Measurements from ENCODE around the gene ACYP1. TPM values are rescaled to one million over a fixed set of nuclear protein-coding genes. Genes with fewer than 3 reads are reported as not detected.

The ACYP1 gene
- total and polyA plus RNA-seq, 9 of the 15 experiments (the other 6 are each of a cell fraction or from before 2014, with no cell fraction given), result 19.9 to 113 (median 52.3) TPM

DNA sequence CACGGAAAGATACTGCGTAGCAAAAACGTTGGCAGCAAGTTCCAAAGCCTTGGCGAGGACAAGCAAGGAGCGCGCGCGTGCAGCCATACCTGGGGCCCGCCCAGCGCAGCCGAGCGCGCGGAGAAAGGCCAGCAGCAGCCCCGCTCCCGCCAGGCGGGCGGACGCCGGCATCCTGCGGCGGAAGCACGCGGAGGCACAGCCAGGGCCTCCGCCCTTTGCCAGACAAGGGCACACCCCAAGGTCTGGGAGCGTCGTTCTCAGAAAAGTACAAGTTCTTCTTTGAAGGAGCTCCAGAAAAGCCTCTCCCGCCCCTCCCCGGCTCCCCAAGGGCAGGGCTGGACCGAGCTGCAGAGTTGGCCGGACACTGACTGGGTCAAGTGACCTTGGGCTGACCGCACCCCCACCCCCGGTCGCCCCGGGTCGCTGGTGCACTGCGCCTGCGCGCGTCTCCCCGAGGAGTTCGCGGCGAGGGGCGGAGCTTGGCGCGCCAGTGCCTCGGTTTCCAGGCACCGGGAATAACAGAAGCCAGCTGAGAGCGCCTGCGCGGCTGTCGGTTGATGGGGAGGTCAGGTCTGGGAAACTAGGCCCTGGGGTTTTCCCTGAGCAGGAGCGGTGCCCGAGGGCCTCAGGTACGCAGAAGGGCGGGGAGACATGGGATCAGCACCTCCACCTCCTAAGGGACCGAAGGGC lies 5.4 kb upstream of the ACYP1 start, which contains the start of gene ZC2HC1C:
Gene ZC2HC1C (plus strand): TSS at position 521 of the 690 bp plus-strand sequence. CDS start 933 bp downstream, outside the sequence.
- intact Hi-C loops (cut with micrococcal nuclease) (no loop called here), in situ Hi-C loops (cut with MboI) (no loop called here)
- Histone ChIP-seq H3K36me3 (ENCODE audit: control insufficient read depth, insufficient read depth, low read length) (no peaks in the 10 kb centered on the region; the same call in 2 of the 3 replicates), H3K9me1 (ENCODE audit: control insufficient read depth, insufficient read depth, low read length) (peaks cover 3% of the 10 kb centered on the region), H3K27me3 (ENCODE audit: control insufficient read depth in 2 of 2, insufficient read depth in 2 of 2, low read length in 2 of 2) (no peaks in the 10 kb centered on the region), H3K4me2 (ENCODE audit: insufficient read depth, low read length) (peak within 1 kb of the TSS; percentile 96), H3K9me3 (replicated peaks; ENCODE audit: control insufficient read depth, insufficient read depth, low read depth, low read length) (no peaks in the 10 kb centered on the region), H3K4me3 (peak within 1 kb of the TSS; percentile 41), H3K27ac (ENCODE audit: extremely low read depth, low read depth, low read length) (peak within 1 kb of the TSS; percentile 93), H3K4me1 (replicated peaks in 1 of 2; ENCODE audit: control insufficient read depth in 2 of 2, insufficient read depth in 2 of 2, low read length in 2 of 2) (peaks cover 26 to 32% of the 10 kb centered on the region in 2 experiments; a peak in 4 of 5 replicates), H3K9ac (ENCODE audit: insufficient read depth in 1 of 2, low read depth in 2 of 2, low read length in 2 of 2) (peak within 1 kb of the TSS; percentile 87 to 91), H3K79me2 (ENCODE audit: control insufficient read depth, insufficient read depth, low read length) (peaks cover 63% of the 10 kb centered on the region), H4K20me1 (replicated peaks; ENCODE audit: control insufficient read depth, insufficient read depth, low read length) (no peaks in the 10 kb centered on the region), H2AFZ (ENCODE audit: low read depth, low read length) (peak within 1 kb of the TSS; percentile 86)
- WGBS (ENCODE audit: insufficient coverage, low coverage, missing lambda C conversion rate), result under 1% methylated on average over 47 of the region's 58 CpGs
- CTCF ChIA-PET (ENCODE audit: low intra/inter-chr PET ratio), result no interaction called here
- ATAC-seq (peak; percentile 90), DNase-seq (ENCODE audit: extremely low read depth in 1 of 4, low spot score in 3 of 4) (peak; percentile 93 to 95 (median 94)), FAIRE-seq (peak; percentile 76)
- no TSS peak for BruUV-seq (replicated peaks)
- POLR2A ChIA-PET, result interaction anchor here (0.5 to 2.0 kb wide), 12 partner anchors 10 to 562 kb away, joined by 3 to 5 read pairs (median 3); partner anchors contain the start of genes EIF2B2 and MLH3
- TF ChIP-seq, protein P1, sequence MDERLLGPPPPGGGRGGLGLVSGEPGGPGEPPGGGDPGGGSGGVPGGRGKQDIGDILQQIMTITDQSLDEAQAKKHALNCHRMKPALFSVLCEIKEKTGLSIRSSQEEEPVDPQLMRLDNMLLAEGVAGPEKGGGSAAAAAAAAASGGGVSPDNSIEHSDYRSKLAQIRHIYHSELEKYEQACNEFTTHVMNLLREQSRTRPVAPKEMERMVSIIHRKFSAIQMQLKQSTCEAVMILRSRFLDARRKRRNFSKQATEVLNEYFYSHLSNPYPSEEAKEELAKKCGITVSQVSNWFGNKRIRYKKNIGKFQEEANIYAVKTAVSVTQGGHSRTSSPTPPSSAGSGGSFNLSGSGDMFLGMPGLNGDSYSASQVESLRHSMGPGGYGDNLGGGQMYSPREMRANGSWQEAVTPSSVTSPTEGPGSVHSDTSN (CRISPR knock-in tag; IDR thresholded peaks at IDR 0.05; ENCODE audit: low read depth), result no peak
- TF ChIP-seq, protein P1 (tag; conservative IDR thresholded peaks at IDR 0.05; ENCODE audit: low read depth), result no peak
- no peak for TF ChIP-seq HDAC8 (tag; IDR thresholded peaks at IDR 0.05)
- TF ChIP-seq COPS2 (conservative IDR thresholded peaks at IDR 0.05), result no peak
- no peak for TF ChIP-seq ZBTB49 (CRISPR knock-in tag; IDR thresholded peaks at IDR 0.05; ENCODE audit: borderline replicate concordance)
- TF ChIP-seq ZFP91 (CRISPR knock-in tag; IDR thresholded peaks at IDR 0.05), result no peak
- TF ChIP-seq, protein P2, sequence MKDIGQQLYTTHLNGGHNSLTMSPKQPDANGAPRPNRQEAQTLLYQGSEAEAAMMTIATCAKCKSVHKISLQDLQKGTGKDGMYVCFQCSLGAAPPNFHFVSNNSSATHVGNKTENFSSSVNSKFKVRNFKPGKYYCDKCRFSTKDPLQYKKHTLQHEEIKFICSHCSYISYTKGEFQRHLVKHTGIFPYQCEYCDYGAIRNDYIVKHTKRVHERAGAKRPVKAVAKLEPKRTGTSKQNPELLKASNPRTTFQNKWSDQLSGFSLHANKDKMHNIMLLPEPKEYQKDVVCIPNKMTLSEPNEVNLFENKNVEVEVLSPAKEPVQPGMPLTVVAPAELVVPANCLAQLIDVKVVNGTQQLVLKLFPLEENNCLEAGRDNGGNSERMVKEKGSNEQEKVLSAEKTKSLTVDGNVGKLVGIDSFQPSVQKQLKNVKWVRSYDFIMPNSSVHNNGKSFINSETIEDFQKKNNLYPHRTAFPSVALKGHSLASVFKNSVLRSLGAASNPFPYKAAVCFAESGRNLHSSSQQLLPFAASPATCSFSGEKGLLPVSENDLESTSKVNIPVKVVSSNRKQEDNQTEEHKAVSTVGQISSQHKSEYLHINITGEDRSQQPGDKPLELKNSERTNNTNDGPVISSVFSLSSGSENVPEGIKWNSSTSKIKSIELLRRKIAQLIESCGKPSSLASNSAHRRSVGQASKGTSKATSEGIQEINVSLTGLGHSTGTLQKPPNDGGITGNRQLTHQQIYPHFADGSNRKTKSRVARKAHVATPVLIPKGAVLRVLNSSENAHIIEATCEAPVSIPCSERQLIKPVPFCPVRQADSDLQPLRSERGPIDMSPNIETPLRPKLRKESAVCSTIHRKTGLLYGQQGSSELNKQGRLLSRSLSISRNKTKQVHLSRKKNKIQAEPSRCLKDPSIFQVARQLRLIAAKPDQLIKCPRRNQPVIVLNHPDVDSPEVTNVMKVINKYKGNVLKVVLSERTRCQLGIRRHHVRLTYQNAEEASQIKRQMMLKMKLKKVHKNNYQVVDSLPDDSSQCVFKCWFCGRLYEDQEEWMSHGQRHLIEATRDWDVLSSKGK (CRISPR knock-in tag; IDR thresholded peaks at IDR 0.05), result no peak
